ENCODE measurements around the gene UBQLN1.
"Not testable (repeated sequence)": the region's sequence is repeated elsewhere in the genome, so short reads cannot be mapped to it uniquely, and the experiment has no call there.

The UBQLN1 gene

GRCh38 chr9:83707768-83708514 lies at the start of gene UBQLN1:
Gene UBQLN1, minus strand, starts transcription at chr9:83707958. Its CDS starts 279 bp downstream, at chr9:83707679.
- peak; percentile 86 to 87 for DNase-seq

- DNase-seq, result no peak
Observed at GRCh38 chr9:83754383-83754977, 46.7 kb upstream of the UBQLN1 start.

- no peak for DNase-seq
Observed at GRCh38 chr9:83749706-83750105, 41.9 kb upstream of the UBQLN1 start.

- DNase-seq, result no peak
Observed at GRCh38 chr9:83744206-83744605, 36.4 kb upstream of the UBQLN1 start.

GRCh38 chr9:83733739-83734138 lies 26.0 kb upstream of the UBQLN1 start:
- no peak for DNase-seq

- DNase-seq, result not testable (repeated sequence)
Observed at GRCh38 chr9:83728591-83729368, 21.0 kb upstream of the UBQLN1 start.

- DNase-seq, result no peak
Observed at GRCh38 chr9:83724436-83724835, 16.7 kb upstream of the UBQLN1 start.

- no peak for DNase-seq
Observed at GRCh38 chr9:83722726-83723495, 15.2 kb upstream of the UBQLN1 start.

GRCh38 chr9:83721509-83721908 lies 13.8 kb upstream of the UBQLN1 start:
- DNase-seq, result no peak

GRCh38 chr9:83715794-83716193 lies 8.0 kb upstream of the UBQLN1 start:
- DNase-seq, result no peak

GRCh38 chr9:83715221-83715620 lies 7.5 kb upstream of the UBQLN1 start:
- no peak for DNase-seq

GRCh38 chr9:83714329-83714728 lies 6.6 kb upstream of the UBQLN1 start:
- DNase-seq, result no peak

- DNase-seq, result peak; percentile 23 to 34
Observed at GRCh38 chr9:83708515-83709158, 879 bp upstream of the UBQLN1 start.

- DNase-seq, result peak; percentile 66 to 68
Observed at GRCh38 chr9:83707518-83707767, 315 bp downstream of the UBQLN1 start.

- peak; percentile 54 to 55 for DNase-seq
Observed at GRCh38 chr9:83706676-83707517, 861 bp downstream of the UBQLN1 start.

GRCh38 chr9:83705219-83705651 lies 2.5 kb downstream of the UBQLN1 start:
- DNase-seq, result not testable (repeated sequence)

- DNase-seq, result no peak
Observed at GRCh38 chr9:83701769-83702168, 6.0 kb downstream of the UBQLN1 start.

GRCh38 chr9:83701286-83701685 lies 6.5 kb downstream of the UBQLN1 start:
- no peak for DNase-seq

- no peak for DNase-seq
Observed at GRCh38 chr9:83699615-83700014, 8.1 kb downstream of the UBQLN1 start.

GRCh38 chr9:83698976-83699585 lies 8.7 kb downstream of the UBQLN1 start:
- no peak for DNase-seq

- DNase-seq, result no peak
Observed at GRCh38 chr9:83691492-83691891, 16.3 kb downstream of the UBQLN1 start.
